ENCODE data around the gene MROH2B.

The MROH2B gene

GRCh38 chr5:41095324-41096101 is 24.4 kb upstream of the MROH2B start:
- no peaks in the 10 kb centered on the region for H4K20me1 ChIP-seq (ENCODE audit: insufficient read depth)
- no peaks in the 10 kb centered on the region for H3K36me3 ChIP-seq (ENCODE audit: insufficient read depth)
- no peak for TF ChIP-seq CTCF (conservative IDR thresholded peaks at IDR 0.05; ENCODE audit: low read depth, low read length)
- H3K4me3 ChIP-seq (IDR thresholded peaks at IDR 0.05; ENCODE audit: insufficient read depth, low read depth, low read length), result no peak overlapping the region
- no peaks in the 10 kb centered on the region for H3K79me2 ChIP-seq (ENCODE audit: insufficient read depth, low read depth)
- H3K9ac ChIP-seq, result no peak overlapping the region
- no peak overlapping the region for H2AFZ ChIP-seq (ENCODE audit: low read depth)
- H3K4me1 ChIP-seq (ENCODE audit: low read depth, poor library complexity, severe bottlenecking), result no peaks in the 10 kb centered on the region
- no peak overlapping the region for H3K4me2 ChIP-seq
- no peak overlapping the region for H3K27ac ChIP-seq
- H3K27me3 ChIP-seq (ENCODE audit: insufficient read depth, low read depth), result no peaks in the 10 kb centered on the region

- Histone ChIP-seq H3K79me2 (ENCODE audit: insufficient read depth, low read depth) (no peaks in the 10 kb centered on the region), H2AFZ (ENCODE audit: low read depth) (no peak overlapping the region), H3K4me1 (ENCODE audit: low read depth, poor library complexity, severe bottlenecking) (no peaks in the 10 kb centered on the region), H3K27ac (no peak overlapping the region), H3K4me3 (IDR thresholded peaks at IDR 0.05; ENCODE audit: insufficient read depth, low read depth, low read length) (no peak overlapping the region), H3K4me2 (no peak overlapping the region), H3K36me3 (ENCODE audit: insufficient read depth) (no peaks in the 10 kb centered on the region), H3K27me3 (ENCODE audit: insufficient read depth, low read depth) (no peaks in the 10 kb centered on the region), H3K9ac (no peak overlapping the region), H4K20me1 (ENCODE audit: insufficient read depth) (no peaks in the 10 kb centered on the region)
- no peak for TF ChIP-seq CTCF (conservative IDR thresholded peaks at IDR 0.05; ENCODE audit: low read depth, low read length)
Measured at GRCh38 chr5:41094871-41095270, 23.7 kb upstream of the MROH2B start.

- Histone ChIP-seq H3K27me3 (ENCODE audit: insufficient read depth, low read depth) (no peaks in the 10 kb centered on the region), H3K4me1 (ENCODE audit: low read depth, poor library complexity, severe bottlenecking) (no peaks in the 10 kb centered on the region), H3K9ac (no peak overlapping the region), H3K27ac (no peak overlapping the region), H3K36me3 (ENCODE audit: insufficient read depth) (no peaks in the 10 kb centered on the region), H4K20me1 (ENCODE audit: insufficient read depth) (no peaks in the 10 kb centered on the region), H3K4me2 (no peak overlapping the region), H3K79me2 (ENCODE audit: insufficient read depth, low read depth) (no peaks in the 10 kb centered on the region), H2AFZ (ENCODE audit: low read depth) (no peak overlapping the region), H3K4me3 (IDR thresholded peaks at IDR 0.05; ENCODE audit: insufficient read depth, low read depth, low read length) (no peak overlapping the region)
- TF ChIP-seq CTCF (conservative IDR thresholded peaks at IDR 0.05; ENCODE audit: low read depth, low read length), result no peak
Measured at GRCh38 chr5:41093803-41094202, 22.7 kb upstream of the MROH2B start.

- Histone ChIP-seq H3K4me3 (IDR thresholded peaks at IDR 0.05; ENCODE audit: insufficient read depth, low read depth, low read length) (no peak overlapping the region), H2AFZ (ENCODE audit: low read depth) (no peak overlapping the region), H4K20me1 (ENCODE audit: insufficient read depth) (no peaks in the 10 kb centered on the region), H3K4me2 (no peak overlapping the region), H3K27ac (no peak overlapping the region), H3K9ac (no peak overlapping the region), H3K4me1 (ENCODE audit: low read depth, poor library complexity, severe bottlenecking) (no peaks in the 10 kb centered on the region), H3K27me3 (ENCODE audit: insufficient read depth, low read depth) (no peaks in the 10 kb centered on the region), H3K79me2 (ENCODE audit: insufficient read depth, low read depth) (no peaks in the 10 kb centered on the region), H3K36me3 (ENCODE audit: insufficient read depth) (no peaks in the 10 kb centered on the region)
- TF ChIP-seq CTCF (conservative IDR thresholded peaks at IDR 0.05; ENCODE audit: low read depth, low read length), result no peak
Measured at GRCh38 chr5:41087461-41087860, 16.3 kb upstream of the MROH2B start.

Measured in KMS-11 (cell line).